Vagina (tissue), 2 donors: ENCODE data around the gene ENOX1. TPM values are rescaled to one million over a fixed set of nuclear protein-coding genes. Genes with fewer than 3 reads are reported as not detected.

Experiments used
- DNase-seq, 2 donors: peaks; one replicate each; pipeline ENCODE4 v3.0.0-alpha.2; 2017; ENCODE audit errors: extremely low spot score in 2 of 2
- H3K27ac ChIP-seq: fragments of 200-600 bp; sonication (generic); one replicate; pipeline ENCODE4 v1.5.1; 2019
- H3K27me3 ChIP-seq: fragments of 200-600 bp; sonication (generic); one replicate; pipeline ENCODE4 v1.5.1; 2019
- H3K36me3 ChIP-seq, 2 donors: fragments of 200-600 bp; sonication (generic); one replicate each; pipeline ENCODE4 v1.5.1; 2017 to 2019
- H3K4me1 ChIP-seq: fragments of 200-600 bp; sonication (generic); one replicate; pipeline ENCODE4 v1.5.1; 2019
- H3K4me3 ChIP-seq, 2 donors: fragments of 200-600 bp; sonication (generic); 1 replicate in 1 of 2; 2 replicates in 1 of 2; pipeline ENCODE4 v1.5.1; 2016 to 2019
- H3K9me3 ChIP-seq: fragments of 200-600 bp; sonication (generic); one replicate; pipeline ENCODE4 v1.5.1; 2019
- CTCF ChIP-seq, 3 experiments: fragments of 450-650 bp in 2 of 3; fragments of 200-600 bp in 1 of 3; sonication (generic) in 1 of 3; IDR thresholded peaks; one replicate each; pipeline ENCODE4 v1.5.1; 2017 to 2019; ENCODE audit warnings: antibody characterized with exemption in 3 of 3, mild to moderate bottlenecking in 2 of 3, moderate library complexity in 2 of 3
- POLR2A ChIP-seq, 2 donors: fragments of 450-650 bp; IDR thresholded peaks; one replicate each; pipeline ENCODE4 v1.6.1; 2017; ENCODE audit warnings: antibody characterized with exemption in 2 of 2, mild to moderate bottlenecking in 2 of 2, moderate library complexity in 2 of 2
- POLR2AphosphoS5 ChIP-seq, 2 donors: sonication (generic); formaldehyde crosslinking; IDR thresholded peaks; one replicate each; pipeline ENCODE4 v1.9.0; 2017; ENCODE audit warnings: antibody characterized with exemption in 2 of 2, mild to moderate bottlenecking in 2 of 2, low read depth in 1 of 2; ENCODE audit not compliant: insufficient read depth in 1 of 2
- intact Hi-C: fragments of 100-400 bp; cut with DNase I; formaldehyde crosslinking; loops from one replicate; pipeline ENCODE4 v1.15.1; 2023
- total RNA-seq: library from RNA; depleted of rRNA; stranded (reverse); fragments of >200 nt; gene quantifications from one replicate; pipeline ENCODE4 v1.2.3, GENCODE V29; 2016

Gene ENOX1
- total RNA-seq, 1 donor from 2014 or later, result 2.7 TPM

GRCh38 chr13:43360892-43361610 lies 425.7 kb downstream of the ENOX1 start:
- Histone ChIP-seq H3K9me3 (no peaks in the 10 kb centered on the region), H3K4me1 (peaks cover 15% of the 10 kb centered on the region), H3K27ac (no peak overlapping the region), H3K36me3 (no peaks in the 10 kb centered on the region), H3K4me3 (no peak overlapping the region), H3K27me3 (no peaks in the 10 kb centered on the region)
- DNase-seq, result no peak
- TF ChIP-seq CTCF (IDR thresholded peaks at IDR 0.05) (no peak), POLR2A (IDR thresholded peaks at IDR 0.05) (no peak), POLR2AphosphoS5 (IDR thresholded peaks at IDR 0.05; ENCODE audit: insufficient read depth in 1 of 2, low read depth in 1 of 2) (no peak)
- intact Hi-C loops, result no loop called here

GRCh38 chr13:43360171-43360570 lies 426.6 kb downstream of the ENOX1 start:
- H3K27me3 ChIP-seq, result no peaks in the 10 kb centered on the region
- no peak for TF ChIP-seq POLR2AphosphoS5 (IDR thresholded peaks at IDR 0.05; ENCODE audit: insufficient read depth in 1 of 2, low read depth in 1 of 2)
- no peaks in the 10 kb centered on the region for H3K9me3 ChIP-seq
- no peak for DNase-seq
- H3K4me3 ChIP-seq, result no peak overlapping the region
- no peak overlapping the region for H3K27ac ChIP-seq
- H3K36me3 ChIP-seq, result no peaks in the 10 kb centered on the region
- intact Hi-C loops, result no loop called here
- peaks cover 9% of the 10 kb centered on the region for H3K4me1 ChIP-seq

GRCh38 chr13:43359536-43359935 lies 427.2 kb downstream of the ENOX1 start:
- H3K36me3 ChIP-seq, result no peaks in the 10 kb centered on the region
- intact Hi-C loops, result no loop called here
- no peaks in the 10 kb centered on the region for H3K27me3 ChIP-seq
- no peak for DNase-seq
- no peak overlapping the region for H3K4me3 ChIP-seq
- peaks cover 3% of the 10 kb centered on the region for H3K4me1 ChIP-seq
- no peak for TF ChIP-seq POLR2AphosphoS5 (IDR thresholded peaks at IDR 0.05; ENCODE audit: insufficient read depth in 1 of 2, low read depth in 1 of 2)
- no peak for TF ChIP-seq CTCF (IDR thresholded peaks at IDR 0.05)
- TF ChIP-seq POLR2A (IDR thresholded peaks at IDR 0.05), result no peak
- no peak overlapping the region for H3K27ac ChIP-seq
- H3K9me3 ChIP-seq, result no peaks in the 10 kb centered on the region

GRCh38 chr13:43357564-43357963 lies 429.2 kb downstream of the ENOX1 start:
- TF ChIP-seq POLR2A (IDR thresholded peaks at IDR 0.05) (no peak), CTCF (IDR thresholded peaks at IDR 0.05) (no peak), POLR2AphosphoS5 (IDR thresholded peaks at IDR 0.05; ENCODE audit: insufficient read depth in 1 of 2, low read depth in 1 of 2) (no peak)
- no peak overlapping the region for H3K4me3 ChIP-seq
- no peaks in the 10 kb centered on the region for H3K9me3 ChIP-seq
- H3K27ac ChIP-seq, result no peak overlapping the region
- no peaks in the 10 kb centered on the region for H3K4me1 ChIP-seq
- no peaks in the 10 kb centered on the region for H3K36me3 ChIP-seq
- intact Hi-C loops, result no loop called here
- no peaks in the 10 kb centered on the region for H3K27me3 ChIP-seq
- DNase-seq, result no peak

DNA sequence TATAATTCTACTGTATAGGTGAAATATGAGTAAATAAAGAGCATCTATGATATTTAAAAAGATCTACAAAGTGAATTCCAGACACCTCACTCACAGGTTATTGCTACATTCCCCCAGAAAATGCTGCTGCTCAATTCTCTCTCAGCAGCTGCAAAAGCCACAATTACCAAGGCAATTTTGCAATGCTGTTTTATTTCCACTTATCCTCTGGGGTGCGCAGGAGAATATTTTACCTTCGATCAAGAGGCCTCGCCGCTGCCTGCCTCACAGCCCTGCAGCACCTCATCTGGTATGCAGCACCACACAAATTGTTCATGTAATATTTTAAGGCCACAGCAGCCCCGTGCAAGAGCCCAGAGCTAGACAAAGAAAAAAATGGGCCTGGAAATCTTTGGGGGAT lies 430.2 kb downstream of the ENOX1 start:
- Histone ChIP-seq H3K36me3 (no peaks in the 10 kb centered on the region), H3K27ac (no peak overlapping the region), H3K27me3 (no peaks in the 10 kb centered on the region), H3K4me1 (no peaks in the 10 kb centered on the region), H3K9me3 (no peaks in the 10 kb centered on the region), H3K4me3 (no peak overlapping the region)
- no peak for DNase-seq
- intact Hi-C loops, result no loop called here
- TF ChIP-seq POLR2A (IDR thresholded peaks at IDR 0.05) (no peak), CTCF (IDR thresholded peaks at IDR 0.05) (no peak), POLR2AphosphoS5 (IDR thresholded peaks at IDR 0.05; ENCODE audit: insufficient read depth in 1 of 2, low read depth in 1 of 2) (no peak)
